Activated CD4-positive, alpha-beta T cell treated with anti-CD3 and anti-CD28 coated beads, Interleukin-2, amount 50 U/mL, for 48 hours (primary cell): ENCODE measurements around the gene FNDC11.

Experiments
- DNase-seq, 2 experiments: peaks; one replicate each; pipeline ENCODE4 v3.0.0-alpha.2; 2020

Gene FNDC11

DNA sequence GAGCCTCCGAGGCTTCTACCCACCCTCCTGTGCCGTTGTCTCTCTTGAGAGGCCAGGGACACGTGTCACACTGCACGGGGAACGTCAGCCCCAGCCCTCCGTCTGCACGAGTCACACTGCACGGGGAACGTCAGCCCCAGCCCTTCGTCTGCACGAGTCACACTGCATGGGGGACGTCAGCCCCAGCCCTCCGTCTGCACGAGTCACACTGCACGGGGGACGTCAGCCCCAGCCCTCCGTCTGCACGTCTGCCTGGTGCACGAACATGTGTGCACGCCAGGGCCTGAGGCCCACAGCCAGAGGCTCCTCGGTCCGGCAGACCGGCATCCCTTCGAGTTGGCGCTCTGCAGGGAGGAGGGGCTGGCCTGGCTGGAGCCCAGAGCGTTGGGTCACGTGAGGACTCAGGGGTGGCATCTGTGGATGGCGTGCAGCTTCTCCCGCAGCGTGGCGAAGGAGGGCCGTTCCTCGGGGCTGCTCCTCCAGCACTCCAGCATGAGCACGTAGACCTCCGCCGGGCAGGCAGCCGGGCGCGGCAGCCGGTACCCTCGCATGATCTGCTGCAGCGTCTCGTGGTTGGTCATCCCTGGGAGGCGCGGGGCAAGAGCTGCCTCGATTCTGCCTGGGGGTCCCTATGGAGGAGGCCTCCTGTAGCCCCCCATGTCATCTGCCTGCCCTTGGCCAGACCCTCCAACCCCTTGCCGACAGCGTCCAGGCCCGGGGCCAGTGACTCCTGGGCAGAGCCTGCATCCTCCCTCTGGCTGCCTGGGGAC, 13.4 kb upstream of the FNDC11 start:
- no peak for DNase-seq

DNA sequence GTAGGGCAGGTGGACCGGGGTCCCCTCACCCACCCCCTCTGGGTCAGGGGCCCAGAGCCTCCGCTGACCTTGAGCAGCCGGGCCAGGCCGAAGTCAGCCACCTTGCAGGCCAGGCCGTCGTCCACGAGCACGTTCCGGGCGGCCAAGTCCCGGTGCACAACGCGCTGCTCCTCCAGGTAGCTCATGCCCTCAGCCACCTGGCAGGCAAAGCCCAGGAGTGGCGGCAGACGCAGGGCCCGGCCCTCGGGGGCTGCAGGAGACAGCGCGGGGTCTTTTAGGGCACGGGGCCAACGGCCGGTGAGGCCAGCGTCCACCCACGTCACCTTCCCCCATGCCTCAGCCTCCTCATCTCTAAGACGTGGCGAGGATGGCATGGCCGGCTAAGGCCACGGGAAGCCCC, 12.6 kb upstream of the FNDC11 start:
- DNase-seq: no peak

DNA sequence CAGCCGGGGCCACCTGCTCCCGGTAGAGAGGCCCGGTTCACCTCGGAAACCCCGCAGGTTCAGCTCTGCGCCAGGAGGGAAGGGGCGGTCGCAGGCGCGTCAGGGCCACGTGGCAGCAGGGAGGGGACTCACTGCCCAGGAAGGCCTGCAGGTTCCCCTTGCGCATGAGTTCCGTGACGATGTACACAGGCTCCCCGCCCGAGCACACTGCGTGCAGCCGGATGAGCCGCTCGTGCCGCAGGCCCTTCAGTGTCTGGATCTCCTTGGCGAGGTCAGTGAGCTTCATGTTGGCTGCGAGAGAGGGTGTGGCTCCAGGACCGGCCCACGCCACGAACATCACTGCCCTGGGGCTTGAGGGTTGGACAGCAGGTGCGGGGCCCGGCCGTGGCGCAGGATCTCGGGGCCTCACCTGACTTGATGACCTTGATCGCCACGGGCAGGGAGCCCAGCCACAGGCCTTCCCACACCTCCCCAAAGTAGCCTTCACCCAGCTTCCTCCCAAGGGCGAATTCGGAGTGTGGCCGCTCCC, 11.9 kb upstream of the FNDC11 start:
- DNase-seq: no peak

DNA sequence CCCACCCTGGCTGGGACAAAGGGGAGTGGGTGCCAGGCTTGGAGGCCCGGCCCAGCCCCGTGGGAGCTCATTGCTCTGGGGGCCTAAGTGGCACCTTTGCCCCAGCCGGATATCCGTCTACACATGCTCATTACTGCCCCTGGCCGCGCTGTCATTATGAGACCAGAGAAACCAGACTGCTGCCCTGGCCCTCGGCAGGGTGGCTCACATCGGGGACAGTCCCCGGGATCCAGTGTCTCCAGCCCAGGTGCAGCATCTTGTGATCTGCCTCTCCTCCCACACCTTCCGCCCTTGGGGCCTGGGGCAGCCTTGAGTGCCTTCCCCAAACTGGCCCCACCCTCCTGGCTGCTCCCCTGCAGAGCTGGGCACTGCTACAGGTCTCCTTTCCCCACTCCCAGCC, 11.3 kb upstream of the FNDC11 start:
- peak in 1 of 2 experiments; percentile 28 for DNase-seq

DNA sequence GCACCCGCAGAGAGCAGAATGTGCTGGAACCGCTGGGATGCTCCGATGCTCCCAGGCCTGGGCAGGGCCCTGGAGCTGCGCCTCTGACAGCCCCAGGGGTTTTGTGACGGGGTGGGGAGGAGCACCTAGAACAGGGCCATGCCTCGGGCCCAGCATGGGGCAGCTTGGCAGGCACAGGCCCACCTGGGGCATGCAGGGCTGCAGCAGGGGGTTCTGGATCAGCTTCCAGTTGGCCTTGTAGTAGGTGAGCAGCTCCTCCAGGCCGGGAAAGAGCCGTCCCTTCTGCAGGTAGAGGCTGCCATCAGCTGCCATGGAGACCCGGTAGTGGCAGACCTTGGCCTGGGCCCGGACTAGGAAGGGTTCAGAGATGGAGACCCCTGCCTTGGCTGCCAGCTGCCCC, 10.8 kb upstream of the FNDC11 start:
- no peak for DNase-seq

DNA sequence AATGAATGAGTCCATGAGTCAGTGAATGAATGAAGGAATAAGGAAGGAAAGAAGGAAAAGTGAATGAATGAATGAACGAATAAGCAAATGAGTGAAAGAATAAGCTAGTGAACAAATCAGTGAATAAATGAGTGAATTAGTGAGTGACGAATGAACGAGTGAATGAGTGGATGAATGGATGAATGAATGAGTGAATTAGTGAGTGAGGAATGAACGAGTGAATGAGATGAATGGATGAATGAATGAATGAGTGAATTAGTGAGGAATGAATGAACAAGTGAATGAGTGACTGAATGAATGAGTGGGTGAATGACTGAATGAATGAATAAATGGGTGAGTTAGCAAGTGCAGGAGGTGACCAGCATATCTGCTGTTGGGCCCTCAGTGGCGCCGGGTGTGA, 10.2 kb upstream of the FNDC11 start:
- no peak for DNase-seq

DNA sequence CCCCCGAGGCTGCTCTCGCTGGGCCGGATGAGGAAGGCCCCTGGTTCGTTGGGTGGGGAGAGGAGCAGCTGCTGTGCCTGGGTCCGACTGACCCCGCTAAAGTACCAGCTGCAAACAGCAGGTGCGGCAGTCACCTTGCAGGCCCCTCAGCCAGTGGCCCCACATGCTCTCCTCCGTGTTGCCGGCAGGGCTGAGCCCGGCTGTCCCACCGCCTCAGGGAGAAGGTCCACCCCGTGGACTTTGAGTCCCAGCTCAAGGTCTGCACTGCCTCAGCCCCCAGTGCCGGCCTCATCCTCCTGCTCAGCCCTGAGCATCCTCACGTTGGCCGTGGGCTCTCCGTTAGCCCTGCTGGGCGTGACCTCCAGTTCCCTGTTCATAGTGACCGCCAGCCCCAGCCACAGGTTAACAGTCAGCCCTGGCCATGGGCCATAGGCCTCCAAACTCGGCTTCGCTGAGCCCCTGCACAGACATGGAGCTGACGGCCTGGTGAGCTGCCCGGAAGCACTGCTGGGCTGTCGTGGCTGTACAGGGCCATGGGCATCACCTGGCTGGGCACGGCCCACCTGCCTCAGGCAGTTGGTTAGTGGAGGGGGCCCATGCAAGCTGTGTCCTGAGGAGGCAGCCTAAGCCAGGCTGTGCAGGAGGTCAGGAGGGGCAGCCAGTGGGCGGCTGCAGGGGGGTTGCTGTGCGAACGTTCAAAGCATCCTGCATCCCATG, 9.6 kb upstream of the FNDC11 start:
- DNase-seq: no peak

DNA sequence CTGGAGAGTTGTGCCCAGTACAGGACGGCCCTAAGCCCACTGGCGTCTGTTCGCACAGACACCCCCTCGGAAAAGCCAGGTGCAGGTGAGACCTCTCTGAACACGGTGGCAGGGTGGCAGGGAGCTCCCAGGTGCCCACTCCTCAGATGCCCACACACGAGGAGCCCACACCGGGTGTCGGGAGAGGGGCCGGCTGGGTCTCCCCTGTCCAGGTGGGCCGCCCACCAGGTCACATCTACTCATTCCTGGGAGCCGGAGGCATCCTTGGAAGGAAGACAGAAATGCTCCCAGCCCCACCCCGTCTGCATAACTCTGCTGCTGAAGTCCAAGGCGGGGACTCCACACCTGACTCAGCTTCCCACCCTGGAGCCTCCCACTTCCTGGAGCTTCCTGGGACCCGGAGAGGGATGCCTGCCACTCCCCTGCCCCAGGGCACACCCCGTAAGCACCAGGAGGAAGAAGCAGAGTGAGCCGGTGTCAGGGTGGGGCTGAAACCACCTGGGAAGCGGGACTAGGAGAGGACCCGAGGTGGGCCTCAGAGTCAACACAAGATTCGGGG, 8.9 kb upstream of the FNDC11 start:
- no peak for DNase-seq

DNA sequence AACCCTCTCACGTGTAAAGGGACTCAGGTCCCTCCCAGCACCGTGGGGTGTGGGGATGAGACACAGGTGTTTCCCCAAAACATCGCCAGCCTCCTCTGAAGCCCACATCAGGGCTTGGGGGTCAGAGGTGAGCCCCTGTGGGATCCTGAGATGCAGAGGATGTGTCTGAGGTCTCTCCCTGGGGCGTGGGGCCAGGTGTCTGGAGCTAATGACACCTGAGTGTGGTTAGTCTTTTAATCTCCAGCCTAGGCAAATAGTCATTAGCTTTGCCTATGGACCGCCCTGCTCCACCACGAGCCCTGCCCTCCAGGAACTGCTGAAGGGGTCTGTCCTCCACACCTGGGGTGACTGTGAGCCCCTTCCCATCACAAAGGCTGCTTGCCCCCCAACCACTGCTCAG, 8.1 kb upstream of the FNDC11 start:
- no peak for DNase-seq

DNA sequence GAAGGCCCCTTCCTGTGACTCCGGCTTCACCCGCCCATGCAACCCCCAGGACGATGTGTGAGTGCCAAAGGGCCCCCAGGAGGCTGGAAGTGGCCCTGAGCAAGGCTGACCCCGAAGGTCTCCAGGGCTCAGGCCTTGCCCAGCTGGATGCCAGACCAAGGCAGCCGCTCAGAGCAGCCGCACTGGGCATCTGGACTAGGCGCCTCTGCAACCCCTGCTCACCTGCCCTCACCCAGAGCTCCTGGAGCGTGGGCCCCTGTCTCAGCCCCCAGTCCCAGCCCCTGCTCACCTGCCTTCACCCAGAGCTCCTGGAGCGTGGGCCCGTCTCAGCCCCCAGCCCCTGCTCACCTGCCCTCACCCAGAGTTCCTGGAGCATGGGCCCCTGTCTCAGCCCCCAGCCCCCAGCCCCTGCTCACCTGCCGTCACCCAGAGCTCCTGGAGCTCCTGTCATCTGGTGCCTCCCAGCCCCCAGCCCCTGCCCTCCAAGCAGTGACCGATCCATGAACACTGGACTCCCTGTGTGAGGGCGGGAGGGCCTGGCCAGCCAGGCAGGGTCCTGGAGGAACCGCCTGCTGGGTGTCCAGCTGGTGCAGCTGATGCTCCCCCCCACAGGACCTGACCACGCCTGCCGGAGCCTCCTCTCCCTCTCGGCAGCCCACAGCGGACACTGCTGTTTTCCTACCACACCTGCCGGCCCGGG, 7.6 kb upstream of the FNDC11 start:
- no peak for DNase-seq

DNA sequence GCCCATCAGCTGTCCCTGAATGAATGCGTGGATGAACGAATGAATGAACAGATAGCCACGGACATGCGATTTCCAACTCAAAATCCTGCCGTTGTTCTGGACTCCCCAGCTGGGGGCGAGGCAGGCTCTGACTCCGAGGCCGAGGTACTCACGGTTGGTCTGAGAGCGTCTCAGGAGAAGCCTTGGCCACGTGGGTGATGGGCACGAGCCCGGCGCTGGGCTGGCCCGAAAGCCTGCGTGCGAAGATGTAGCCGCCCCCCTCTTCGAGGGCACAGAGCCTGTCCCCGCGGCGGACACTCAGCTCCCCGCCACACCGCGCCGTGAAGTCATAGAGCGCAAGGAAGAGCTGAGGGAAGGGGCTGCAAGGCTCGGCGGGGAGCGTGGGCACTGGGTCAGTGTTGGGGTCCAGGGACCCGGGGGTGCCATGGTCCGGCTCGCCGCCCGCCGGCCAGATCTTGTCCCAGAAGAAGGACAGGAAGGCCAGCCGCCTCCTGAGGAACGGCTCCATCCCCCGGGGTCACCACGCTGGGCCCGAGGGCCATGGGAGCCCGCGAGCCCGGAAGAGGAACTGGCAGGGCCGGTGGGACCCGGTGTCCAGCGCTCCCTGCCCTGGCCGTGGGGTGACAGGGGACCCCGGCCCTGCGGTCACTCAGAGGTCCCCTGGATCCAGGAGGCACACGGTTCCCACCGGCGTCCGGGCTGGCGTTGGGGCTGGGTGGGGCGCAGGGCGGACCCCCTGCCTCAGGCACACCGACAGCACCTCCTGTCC, 6.8 kb upstream of the FNDC11 start:
- DNase-seq: no peak

DNA sequence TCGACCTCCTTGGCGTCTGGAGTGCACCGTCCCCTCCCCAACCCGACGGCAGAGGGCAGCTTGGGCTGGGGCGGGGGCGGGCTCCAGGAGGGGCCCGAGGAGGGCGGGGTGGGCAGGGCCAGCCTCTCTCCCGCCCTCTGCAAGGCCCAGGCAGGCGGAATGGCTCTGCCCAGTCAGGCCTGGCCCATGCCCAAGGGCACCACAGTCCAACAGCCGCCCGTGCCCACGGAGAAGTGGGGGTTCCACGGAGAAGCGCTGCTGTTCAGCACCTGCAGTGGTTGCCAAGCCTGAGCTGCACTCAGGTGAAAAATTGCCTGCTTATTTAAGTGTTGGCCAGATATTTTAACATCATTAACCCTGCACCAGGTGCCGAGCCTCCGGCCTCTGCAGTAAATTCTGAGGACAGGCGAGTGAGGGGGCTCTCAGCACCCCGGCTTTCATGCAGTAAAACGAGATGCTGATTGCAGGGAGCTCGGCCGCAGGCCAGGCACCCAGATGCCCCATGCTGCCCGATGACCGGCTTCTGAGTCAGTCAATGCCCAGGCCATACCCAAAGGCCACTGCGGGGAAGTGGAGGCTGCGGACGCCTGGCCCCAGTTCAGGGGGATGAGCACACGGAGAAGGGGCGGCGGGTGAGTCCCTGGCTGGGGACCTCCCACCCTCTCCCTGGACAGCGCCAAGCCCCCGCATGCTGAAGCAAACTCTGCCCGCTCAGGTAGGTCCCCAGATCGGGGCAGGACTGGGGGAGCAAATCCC, 6.1 kb upstream of the FNDC11 start, which contains the start of gene SRMS:
TSS of gene SRMS (minus strand) at position 25 of the 756 bp plus-strand sequence. CDS start 286 bp downstream, outside the sequence.
- DNase-seq: no peak

DNA sequence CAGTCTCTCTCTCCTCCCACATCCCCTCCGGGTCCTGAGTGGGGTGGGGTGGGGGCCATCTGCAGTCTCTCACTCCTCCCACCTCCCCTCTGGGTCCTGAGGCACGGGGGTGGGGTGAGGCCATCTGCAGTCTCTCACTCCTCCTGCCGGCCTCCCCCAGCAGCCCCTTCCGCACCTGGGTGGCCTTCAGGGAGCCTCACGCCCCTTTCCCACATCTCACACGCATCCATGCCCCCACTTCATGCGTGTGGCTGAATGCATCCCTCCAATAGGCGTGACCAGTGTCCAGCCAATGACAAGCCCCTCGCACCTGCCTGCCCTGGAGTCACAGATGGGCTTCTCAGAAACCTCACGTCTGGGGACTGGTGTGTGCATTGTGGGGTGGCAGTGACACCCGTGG, 5.4 kb upstream of the FNDC11 start:
- DNase-seq: no peak

DNA sequence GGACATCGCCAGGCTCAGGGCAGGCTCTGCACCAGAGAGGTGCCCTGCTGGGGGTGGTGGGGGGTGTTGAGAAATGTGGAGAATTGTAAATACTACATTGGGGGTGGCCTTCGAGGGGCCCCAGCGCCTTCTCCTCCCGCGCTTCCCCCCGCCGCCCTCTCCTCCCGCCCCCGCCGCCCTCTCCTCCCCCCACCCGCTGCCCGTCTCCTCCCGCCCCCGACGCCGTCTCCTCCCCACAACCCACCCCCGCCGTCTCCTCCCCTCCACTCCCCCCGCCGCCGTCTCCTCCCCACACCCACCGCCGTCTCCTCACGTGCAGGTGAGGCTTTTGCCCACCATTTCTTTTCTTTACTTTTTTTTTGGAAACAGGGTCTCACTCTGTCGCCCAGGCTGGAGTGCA, 4.9 kb upstream of the FNDC11 start:
- no peak for DNase-seq

DNA sequence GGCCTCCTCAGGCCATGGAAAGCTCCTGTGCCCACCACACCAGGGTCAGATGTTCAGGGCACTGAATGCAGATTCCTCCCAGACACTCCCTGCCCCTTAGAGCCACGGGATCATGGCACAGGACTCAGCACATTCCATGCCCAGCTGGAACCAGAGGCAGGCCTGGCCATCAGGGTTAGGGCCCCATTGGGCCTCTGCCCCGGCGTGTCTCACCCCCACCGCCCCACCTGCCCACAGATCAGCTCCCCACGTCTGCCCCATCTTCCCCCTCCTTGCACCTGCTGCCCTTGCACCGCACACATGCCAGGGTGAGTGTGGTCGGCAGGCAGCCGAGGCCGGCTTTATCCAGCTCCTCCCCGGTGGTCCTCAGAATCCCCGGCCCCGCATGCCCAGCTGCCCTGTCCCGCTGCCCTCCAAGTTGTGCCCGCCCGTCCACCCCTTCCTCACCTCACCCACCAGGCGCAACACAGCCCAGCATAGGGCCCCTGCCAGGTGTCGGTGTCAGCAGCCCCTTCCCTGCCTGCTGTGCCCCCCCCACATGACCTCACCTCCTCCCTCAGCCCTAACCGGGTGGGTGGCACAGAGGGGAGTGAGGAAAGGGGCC, 4.2 kb upstream of the FNDC11 start:
- DNase-seq: no peak

DNA sequence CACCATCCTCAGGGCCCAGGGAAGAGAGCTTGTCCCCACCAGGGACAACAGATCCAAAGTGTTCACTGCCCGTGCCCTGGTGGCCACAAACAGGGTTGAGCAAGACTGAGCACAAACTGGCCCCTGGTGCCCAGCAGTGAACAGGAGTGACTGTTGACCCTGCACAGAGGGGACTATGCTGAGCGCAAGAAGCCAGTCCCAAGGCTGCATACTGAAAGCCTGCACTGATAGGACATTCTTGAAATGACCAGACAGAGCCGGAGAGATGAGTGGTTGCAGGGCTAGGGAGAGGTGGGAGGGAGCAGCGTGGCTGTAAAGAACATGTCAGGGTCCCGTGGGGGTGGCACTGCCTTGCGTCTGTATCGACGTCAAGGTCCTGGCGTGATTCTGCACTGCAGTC, 2.9 kb upstream of the FNDC11 start:
- DNase-seq: no peak

DNA sequence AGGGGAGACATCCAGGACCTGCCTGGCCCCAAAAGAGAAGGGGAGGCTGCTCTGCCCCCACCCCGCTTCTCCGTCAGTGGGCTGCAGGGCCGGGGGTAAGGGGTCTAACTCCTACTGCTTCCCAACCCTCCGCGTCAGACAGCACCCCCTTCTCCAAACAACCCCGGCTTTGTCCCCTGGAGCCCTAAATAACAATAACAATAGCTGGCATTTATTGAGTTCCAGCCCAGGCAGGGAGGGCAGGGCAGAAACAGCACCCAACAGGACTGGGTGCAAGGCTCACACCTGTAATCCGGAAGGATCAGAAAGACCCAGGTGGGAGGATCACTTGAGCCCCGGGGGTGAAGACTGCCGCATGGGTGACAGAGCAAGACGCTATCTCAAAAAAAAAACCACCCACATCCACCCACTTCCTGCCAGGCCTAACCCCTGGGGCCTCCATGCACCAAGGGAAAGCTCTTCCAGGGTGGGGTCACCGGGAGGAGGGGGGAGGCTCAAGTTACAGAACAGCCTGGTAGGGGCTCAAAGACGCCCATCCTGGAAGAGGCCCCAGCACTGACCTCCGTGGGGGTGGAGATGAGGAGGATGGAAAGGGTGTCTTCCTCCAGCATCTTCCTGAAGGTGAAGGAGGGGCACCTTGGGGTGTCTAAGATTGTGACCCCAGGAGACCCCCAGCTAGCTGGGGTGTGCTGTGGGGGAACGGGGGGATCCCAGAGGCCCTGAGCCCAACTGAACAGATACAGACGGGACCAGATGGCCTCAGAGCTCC, 1.3 kb upstream of the FNDC11 start:
- no peak for DNase-seq

DNA sequence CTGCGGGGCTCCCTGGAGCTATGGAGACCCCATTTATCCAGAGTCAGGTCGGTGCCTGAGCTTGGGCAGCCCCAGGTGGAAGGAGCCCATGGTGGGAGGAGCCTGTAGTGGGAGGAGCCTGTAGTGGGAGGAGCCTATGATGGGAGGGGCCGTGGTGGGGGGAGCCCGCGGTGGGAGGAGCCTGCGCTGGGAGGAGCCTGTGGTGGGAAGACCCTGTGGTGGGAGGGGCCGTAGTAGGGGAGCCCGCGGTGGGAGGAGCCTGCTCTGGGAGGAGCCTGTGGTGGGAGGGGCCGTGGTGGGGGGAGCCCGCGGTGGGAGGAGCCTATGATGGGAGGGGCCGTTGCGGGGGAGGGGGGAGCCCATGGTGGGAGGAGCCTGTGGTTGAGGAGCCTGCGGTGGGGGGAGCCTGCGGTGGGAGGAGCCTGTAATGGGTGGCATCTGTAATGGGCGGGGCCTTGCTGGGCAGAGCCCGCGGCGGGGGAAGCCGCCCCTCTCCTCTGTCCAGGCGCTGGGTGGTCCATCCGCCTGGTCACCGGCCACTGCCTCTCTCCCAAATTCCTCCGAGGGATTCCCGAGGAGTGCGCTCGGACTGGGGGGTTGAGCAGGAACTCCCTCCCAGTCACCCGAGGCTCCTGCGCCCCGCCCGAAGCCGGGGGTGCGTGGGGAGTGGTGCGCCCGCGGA, 567 bp upstream of the FNDC11 start:
- peak; percentile 87 for DNase-seq

DNA sequence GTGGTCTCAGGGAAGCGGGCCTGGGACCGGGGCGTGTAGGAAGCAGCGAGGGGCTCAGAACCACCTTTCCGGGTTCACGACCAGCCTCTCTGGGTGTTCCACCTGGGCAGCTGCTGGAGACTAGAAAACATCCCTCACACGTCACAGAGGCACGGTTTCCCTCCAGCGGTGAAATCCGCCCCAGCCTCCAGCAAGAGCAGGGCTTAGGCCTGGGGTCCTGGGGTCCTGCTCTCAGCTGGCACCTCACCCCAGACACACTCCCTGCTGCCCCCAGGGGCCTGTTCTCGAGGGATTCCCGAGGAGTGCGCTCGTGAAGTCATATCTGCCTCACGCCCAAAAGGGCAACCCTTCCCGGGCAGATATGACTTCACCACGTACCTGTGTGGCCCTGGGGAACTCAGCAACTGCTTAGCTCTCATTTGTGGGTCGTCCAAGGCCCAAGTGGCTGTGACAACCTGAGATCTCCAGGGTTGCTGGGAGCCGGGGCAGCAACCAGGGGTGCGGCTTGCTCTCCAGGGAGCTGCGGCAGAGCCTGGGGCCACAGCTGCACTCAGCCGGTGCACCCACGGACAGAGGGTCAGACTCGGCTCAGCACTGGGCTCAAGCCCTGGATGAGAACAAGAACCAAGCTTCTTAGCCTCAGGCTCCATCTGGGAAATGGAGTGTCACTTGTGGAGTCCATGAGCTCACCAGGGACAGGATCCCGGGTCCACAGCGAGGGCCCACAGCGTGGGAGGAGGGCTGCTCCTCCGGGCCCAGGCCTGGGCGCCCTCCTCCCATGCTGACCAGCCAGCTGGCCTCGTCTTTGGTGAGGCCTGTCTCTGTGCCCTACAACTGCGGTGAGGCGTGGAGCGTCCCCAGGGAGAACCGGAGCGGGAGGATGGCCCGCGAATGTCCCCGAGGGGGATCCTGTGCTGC, 661 bp downstream of the FNDC11 start:
- no peak for DNase-seq
